ENCODE data around the gene TMTC2. TPM values are rescaled to one million over a fixed set of nuclear protein-coding genes. Genes with fewer than 3 reads are reported as not detected.

The TMTC2 gene
- 9.0 and 10.8 TPM in 2 replicates for total RNA-seq (2014; rRNA removed; shearing (Covaris generic))
- polyA plus RNA-seq (2014; cell fraction: nucleus; rRNA removed) = 3.9 and 6.4 TPM in 2 replicates

DNA sequence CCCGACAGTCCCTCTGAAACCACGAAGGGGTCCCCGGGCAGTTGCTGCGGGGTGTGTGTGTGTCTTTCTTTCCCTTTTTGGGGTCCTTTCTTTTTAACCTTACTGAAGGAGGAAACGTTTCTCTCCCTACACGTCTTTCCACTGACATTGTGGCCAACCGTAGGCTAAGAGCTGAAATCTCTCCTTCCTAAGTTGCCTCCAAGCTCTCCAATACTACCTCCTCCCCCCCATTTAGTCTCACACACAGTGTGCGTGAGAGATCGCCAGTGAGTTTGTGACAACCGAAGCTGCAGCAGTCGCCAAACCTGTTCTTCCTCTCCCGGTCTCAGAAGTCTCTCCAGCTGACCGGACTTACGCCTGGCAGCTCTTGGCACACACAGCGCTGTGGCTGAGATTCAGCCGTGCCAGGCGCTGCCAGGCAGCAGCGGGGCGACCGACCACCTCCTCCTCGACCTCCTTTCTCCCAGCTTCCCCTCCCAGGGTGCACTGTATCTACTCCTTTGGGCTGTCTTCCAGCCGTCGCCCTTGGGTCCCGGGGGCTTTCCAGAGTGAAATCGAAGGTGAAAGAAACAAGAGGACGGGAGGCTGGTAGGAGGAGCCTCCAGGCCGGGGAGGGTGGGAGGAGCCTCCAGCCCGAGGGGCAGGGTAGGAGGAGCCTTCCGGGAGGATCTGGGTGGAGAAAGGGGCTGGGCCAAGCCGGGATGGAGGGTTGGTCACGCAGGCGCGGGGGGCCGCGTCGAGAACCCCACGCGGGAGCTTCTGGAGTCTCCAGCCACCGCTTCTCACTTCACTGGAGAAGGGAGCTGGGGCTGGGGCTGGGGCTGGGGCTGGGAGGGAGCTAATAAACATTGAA, at the start of gene TMTC2:
TMTC2 (plus strand) TSS at position 739 of the 853 bp plus-strand sequence.
- DNase-seq (ENCODE audit: extremely low read depth, low read depth) = peak; percentile 90

DNA sequence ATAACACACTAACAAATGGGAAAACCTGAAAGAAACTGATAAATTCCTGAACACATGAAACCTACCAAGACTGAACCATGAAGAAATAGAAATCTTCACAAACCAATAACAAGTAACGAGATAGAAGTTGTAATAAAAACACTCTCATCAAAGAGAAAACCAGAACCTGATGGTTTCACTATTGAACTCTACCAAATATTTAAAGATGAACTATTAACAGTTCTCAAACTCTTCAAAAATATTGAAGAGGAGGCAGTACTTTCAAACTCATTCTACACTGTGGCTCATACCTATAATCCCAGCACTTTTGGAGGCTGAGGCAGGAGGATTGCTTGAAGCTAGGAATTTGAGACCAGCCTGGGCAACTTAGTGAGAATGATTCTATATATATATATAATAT, 48.4 kb upstream of the TMTC2 start:
- no peak for DNase-seq (ENCODE audit: extremely low read depth, low read depth)

DNA sequence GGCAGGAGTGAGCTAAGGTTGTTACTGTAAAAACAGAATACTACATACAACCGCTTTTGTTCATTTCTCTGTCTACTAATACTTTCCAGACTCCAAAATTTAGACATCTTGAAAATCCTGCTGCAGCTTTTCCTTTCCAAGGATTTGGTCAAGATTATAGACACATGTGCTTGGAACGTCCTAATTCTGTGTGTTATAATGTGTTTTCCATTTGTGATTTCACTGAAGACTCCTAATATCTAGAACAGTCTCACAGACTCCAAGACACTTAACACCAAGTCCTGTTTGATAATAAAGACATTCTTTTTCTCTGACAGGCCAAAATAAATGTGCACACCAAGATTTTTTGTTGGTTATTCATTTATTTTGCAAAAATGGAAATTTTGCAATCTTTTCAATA, 41.8 kb upstream of the TMTC2 start:
- DNase-seq (ENCODE audit: extremely low read depth, low read depth) = no peak

DNA sequence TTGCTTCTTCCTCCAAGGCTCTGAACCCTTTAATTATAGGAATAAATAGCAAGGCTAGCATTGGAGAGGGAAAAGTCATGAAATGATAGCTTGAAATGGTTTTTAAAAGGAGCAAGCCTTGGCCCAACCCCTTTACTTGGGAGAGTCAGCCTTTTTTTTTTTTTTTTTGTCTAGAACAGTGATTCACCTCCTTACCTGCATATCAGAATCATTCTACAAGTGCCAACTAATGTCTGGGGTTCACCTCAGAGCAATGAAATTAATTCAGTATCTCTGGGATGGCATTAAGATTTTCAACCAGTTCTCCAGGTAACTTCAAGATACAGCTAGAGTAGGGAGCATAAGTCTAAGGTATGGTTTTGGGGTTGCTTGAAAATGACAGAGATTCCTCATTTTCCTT, 41.3 kb upstream of the TMTC2 start:
- DNase-seq (ENCODE audit: extremely low read depth, low read depth) = no peak

DNA sequence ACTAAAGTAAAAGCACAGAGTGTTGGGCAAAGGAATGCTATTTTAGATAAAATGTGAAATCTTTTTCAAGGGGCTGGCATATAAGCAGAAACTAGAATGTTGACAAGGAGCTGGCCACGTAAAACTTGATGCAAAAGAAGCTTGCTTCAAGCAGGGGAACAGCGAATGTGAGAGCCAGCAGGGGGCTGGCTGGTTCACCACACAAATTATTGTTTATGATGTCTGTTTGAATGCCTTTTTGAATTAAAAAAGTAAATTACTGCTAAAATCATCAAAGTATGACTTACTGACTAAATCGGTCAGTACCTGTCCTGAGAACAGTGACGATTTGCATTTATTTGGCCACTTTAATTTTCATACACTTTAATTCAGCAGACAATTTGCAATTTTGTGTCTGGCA, 38.9 kb upstream of the TMTC2 start:
- no peak for DNase-seq (ENCODE audit: extremely low read depth, low read depth)

DNA sequence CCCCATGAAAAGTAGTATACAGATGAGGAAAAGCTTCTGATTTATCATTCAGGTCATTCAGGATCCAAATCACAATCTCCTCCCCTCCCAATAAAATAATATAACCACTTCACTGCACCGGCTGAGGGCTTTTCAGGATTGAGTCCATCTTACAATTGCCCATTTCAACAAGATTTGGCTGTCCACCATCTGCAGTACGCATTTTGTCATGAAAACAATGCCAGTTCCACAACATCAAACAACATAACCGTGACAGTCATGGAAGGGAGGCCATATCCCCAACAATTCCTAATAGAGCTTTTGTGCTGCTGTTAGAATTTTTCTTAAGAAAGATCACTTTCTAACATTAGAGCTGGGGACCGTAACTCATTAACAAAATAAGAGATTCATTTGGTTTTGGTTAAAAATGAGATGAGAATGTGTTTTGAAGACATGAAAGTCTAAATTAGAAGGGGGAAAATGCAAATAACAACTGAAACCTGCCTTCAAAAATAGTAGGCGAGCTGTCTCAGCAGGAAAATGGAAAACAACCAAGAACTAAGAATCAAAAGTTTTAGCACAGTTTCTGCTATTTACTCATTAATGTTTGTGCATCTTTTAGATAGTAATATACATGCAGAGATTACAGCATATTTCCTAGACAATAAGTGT, 38.3 kb upstream of the TMTC2 start:
- DNase-seq (ENCODE audit: extremely low read depth, low read depth) = no peak

DNA sequence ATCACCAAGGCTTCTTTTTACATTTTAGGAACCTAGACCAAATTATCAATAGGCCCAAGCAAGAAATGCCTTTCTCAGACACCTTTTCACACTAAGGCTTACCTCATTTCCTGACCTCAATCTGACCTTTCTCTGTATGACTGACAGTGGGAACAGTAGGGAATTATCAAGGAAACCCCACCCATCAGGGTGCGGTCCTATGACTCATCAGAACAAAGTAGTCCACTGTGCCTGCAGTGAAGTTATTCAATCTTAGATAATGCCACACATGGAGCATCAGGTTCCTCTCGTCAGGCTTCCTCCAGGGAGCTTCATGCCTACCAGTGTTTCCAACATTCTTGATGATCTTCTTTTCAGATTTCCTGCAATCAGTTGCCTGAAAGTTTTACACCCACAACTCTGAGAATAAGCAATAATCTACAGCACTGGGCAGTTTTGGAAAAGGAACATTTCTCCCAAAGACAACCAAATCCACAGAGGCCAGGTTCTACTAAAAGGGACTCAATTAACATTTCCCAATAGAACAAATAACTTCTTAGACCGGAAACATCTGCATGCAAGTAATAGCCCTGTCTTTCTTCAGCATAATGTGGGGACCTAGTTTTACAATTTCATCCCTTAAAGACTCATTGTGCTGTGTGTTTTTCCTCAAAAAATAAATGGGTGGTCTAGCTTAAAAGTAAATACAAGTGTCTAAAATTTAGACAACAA, 35.9 kb upstream of the TMTC2 start:
- DNase-seq (ENCODE audit: extremely low read depth, low read depth) = peak; percentile 91

DNA sequence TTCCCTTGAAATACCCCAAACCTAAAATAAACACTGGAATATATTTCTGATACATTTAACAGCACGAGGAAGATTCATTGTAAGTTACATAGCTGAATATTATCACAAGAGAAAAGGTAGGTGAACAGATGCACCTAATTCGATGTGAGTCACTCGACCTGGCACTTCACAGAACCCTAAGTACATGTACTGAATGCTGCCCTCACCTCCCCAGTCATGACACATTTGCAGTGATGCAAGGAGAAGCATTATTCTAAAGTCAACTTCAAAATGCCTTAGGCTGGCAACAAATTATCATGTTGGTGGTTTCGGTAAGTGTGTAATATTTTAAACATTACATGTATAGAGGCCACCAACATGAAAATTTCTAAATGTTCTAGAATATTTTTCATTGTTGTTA, 35.2 kb upstream of the TMTC2 start:
- peak; percentile 39 for DNase-seq (ENCODE audit: extremely low read depth, low read depth)

DNA sequence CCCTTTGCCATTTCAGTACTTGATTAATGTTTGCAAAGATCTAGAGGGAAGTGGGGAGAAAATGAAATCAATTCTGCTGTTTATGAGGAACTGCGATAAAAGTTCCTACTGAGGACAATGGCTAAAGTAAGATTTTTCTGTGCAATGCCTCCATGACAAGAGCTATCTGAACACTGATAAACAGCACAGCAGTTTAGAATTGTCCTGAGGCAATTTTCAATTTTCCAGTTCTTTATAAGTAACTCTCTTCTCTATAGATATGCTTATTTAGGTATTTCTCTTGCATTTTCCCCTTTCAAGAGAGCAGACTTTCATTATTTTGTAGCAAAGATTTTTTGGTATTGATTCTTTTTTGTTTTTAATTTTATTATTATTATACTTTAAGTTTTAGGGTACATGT, 34.6 kb upstream of the TMTC2 start:
- no peak for DNase-seq (ENCODE audit: extremely low read depth, low read depth)

DNA sequence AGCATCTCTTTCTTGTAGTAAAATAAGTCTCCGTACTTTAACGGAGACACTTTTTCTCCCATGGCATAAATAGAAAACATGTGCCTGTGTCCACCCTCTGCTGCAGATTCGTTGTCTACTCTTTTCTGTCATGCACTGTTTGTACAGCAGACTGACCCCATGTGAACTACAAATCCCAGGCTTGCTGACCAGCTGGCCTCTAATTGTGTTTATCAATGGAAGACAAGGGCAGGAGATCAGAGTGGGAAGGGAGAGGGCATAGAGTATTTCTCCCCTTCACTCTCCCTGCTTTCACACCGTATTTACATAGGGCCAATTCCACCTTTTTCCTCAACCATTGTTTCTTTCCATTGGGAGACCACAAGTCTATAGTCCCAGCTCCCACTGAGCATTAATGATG, 31.0 kb upstream of the TMTC2 start:
- no peak for DNase-seq (ENCODE audit: extremely low read depth, low read depth)

DNA sequence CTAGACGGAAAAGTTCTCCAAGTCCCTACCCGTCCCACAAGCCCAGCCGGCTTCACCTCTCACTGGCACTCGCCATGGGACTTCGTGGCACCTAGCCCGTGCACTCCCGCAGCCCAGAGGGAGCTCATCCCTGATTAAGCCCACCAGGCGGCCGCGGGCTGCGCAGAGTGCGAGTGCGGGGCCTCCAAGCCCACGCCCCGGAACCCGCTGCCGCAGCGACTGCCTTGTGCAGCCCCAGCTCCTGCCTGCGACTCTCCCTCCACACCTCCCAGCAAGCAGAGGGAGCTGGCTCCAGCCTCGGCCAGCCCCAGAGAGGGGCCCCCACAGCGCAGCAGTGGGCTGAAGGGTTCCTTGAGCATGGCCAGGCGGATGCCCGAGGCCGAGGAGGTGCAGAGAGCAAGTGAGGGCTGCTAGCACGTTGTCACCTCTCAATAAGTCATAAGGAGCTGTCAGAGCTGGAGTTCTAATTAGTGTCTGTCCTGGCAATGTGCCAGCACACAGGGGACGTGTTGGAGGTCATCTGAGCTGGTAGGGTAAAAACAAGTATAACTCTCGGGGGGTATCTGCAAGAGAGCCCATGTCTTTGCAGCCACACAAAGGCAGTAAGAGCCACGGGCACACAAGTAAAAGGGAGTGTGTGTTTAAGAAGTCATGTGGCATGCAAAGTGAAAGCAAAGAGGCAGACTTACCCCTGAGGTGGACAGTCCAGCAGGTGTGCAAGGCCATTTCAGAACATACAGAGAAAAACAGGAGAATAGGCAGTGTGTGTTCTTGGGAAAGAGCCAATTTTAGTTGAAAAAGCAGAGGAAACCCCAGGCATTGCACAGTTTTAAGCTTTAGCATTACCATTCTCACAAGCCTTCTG, 27.1 kb upstream of the TMTC2 start:
- no peak for DNase-seq (ENCODE audit: extremely low read depth, low read depth)

DNA sequence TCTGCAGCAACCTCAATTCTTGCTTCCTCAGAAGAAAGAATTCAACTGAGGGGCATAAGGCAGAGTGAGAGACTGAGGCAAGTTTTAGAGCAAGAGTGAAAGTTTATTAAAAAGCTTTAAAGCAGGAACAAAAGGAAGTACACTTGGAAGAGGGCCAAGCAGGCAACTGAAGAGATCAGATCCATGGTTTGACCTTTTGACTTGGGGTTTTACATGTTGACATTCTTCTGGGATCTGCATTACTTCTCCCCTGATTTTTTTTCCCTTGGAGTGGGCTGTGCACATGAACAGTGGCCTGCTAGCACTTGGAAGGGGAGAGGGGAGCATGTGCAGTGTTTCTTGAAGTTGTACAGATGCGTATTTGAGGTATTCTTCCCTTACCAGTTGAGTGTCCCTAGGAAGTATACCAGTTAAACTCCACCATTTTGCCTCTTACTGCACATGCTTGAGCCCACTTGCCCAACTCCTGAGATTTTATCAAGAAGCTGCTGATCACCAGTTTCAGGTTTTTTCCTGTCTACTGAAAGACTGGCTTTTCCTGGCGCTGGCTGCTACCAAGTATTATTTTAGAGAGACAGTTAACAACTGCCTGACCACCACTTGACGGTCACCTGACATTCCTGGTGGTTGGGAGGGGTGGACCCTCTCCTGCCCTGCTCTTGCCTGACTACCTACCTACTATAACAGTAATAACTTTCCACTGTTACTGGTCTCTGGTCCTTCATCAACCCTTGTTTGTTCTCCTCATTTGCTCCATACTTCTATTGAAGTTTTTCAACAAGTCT, 26.0 kb upstream of the TMTC2 start:
- no peak for DNase-seq (ENCODE audit: extremely low read depth, low read depth)

DNA sequence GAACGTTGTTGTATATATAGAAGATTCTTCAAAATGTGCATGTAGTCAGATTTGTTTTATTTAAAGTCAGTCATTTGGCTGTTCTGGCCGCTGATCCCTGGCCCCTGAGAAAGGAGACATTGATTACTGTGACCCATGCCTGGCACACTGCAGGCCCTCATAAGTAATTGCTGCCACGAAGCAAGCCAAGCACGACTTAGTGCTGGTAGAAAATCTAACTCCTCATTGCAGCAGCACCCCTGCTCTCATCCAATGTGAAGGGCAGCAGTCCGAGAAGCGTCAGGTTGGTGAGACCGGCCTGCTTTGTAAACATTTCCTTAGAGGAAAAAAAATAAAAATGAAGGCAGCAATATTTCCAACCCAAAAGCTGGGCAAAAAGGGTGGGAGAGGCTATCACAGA, 22.8 kb upstream of the TMTC2 start:
- no peak for DNase-seq (ENCODE audit: extremely low read depth, low read depth)

DNA sequence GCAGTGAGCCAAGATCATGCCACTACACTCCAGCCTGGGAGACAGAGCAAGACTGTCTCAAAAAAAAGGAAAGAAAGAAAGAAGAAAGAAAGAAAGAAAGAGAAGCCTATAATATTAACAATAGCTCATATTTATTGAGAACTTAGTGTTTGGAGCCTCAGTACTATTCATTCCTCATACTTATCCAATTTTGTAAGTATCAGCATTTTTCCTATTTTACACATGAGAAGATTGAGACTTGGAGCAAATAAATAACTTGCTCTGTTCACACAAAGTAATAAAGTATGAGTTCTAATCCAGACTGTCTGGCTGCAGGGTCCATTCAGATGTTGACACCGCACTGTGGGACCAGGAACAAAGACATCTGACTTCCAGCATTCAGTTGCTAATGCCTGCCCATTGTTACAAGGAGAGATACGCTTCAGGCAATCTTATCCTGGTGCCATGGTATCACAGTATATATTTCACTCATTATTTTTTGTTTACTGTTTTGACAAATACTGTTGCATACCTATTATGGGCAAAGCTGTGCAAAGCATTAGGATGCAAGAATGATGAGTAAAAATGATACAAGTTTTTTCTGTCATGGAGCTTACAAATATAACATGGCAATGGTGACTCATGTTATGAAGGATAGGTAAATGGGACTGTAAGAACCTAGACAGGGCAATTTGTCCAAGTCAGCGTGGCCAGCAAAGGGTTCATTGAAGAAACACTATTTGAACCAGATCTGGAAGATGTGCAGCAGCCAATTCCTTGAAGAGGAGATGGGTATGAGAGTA, 21.4 kb upstream of the TMTC2 start:
- DNase-seq (ENCODE audit: extremely low read depth, low read depth) = no peak

DNA sequence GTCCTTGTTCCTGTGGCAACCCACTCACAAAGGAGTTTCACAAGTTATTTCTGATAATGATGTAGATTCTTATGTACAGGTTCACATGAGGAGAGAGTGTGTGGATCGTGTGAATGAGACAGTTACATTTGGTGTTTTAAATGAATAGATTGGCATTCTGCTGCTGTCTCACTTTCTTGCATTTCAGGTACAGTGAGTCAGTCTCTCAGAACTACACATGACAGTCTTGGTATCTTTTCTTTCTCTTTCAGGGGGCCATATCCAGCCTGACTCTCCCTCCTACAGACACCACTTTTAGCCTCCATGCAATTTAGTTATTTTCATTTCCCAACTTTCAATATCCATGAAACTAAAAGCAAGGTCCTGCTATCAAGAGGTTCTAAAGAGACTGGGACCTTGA, 19.9 kb upstream of the TMTC2 start:
- no peak for DNase-seq (ENCODE audit: extremely low read depth, low read depth)

DNA sequence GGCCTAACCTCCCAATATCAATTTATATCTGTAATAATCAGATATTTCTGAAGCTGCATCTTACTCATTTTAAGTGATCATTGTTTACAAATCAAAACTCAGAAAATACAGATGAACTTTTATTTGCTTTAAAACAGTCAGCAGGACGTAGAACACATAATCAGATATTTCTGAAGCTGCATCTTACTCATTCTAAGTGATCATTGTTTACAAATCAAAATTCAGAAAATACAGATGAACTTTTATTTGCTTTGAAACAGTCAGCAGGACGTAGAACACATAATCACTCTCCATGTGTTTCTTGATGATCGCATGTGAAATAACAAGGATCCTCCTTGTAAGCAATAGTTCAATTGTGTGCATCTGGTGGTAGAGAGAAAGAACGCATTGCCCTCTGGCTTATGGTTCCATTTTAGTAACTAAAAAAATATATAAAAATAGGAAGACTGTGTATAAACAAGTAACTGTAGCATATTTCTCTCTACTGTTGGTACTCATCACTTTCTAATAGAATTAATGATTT, 15.0 kb upstream of the TMTC2 start:
- no peak for DNase-seq (ENCODE audit: extremely low read depth, low read depth)

DNA sequence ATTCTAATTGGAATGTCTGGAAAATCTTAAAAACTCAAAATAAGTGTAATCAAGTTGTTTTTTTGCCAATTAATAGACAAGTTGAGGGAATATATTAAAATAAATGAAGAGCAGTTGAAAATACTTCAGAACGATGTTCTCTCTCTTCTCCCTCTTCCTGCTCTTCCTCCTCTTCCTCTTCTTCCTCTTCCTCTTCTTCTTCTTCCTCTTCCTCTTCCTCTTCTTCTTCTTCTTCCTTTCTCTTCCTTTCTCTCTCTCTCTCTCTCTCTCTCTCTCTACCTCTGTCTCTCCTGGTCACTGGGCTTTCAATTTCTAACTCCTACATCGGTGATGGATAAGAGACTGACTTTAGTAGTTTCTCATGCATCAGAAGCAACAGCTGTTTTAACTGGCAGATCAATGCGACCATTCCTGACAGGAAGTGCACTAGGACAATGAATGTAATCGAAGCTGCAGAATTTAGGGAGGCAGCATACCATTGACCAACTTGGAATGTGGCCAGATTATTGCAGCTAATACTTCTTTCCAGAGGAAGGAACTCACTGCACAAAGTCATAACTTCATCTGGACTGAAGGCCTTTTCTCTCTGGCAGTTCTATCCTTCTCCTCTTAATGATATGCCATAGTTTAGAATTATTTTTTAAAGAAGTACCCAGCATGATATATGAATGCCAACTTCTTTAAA, 13.8 kb upstream of the TMTC2 start:
- no peak for DNase-seq (ENCODE audit: extremely low read depth, low read depth)

DNA sequence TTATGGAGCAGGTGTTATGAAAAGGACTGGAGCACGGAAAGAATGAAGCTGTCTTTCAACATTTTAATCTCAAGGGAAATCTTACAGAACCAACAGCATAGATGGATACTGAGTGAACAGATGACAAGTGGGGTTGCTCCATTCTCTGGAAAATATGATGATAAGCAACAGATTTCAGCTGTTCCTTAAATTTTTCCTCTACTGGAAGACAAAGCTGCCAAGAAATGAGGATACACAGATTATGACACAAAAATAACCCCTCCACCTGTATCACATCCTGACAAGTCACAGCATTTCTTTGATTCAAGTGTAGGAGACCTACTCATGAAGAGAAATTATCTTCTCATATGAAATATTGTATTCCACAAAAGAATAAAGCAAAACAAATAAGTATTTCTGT, 13.0 kb upstream of the TMTC2 start:
- no peak for DNase-seq (ENCODE audit: extremely low read depth, low read depth)

Measured in NCI-H460 (cell line).